HepG2 (cell line): ENCODE results near the gene MTA3. TPM values are rescaled to one million over a fixed set of nuclear protein-coding genes. Genes with fewer than 3 reads are reported as not detected.

Experiments used
- ATF5 ChIP-seq: sonication (generic); formaldehyde crosslinking; IDR thresholded peaks from 2 replicates; pipeline ENCODE4 v1.4.0; 2020; ENCODE audit warnings: mild to moderate bottlenecking, low read depth, missing genetic modification reagents
- CBX5 ChIP-seq: sonication (generic); formaldehyde crosslinking; IDR thresholded peaks from 2 replicates; pipeline ENCODE4 v1.4.0; 2020; ENCODE audit warnings: missing genetic modification reagents, borderline replicate concordance
- HDAC2 ChIP-seq: sonication (generic); formaldehyde crosslinking; IDR thresholded peaks from 2 replicates; pipeline ENCODE4 v1.4.0; 2020; ENCODE audit warnings: missing genetic modification reagents
- HNRNPLL ChIP-seq: fragments of 200-400 bp; formaldehyde crosslinking; IDR thresholded peaks from 2 replicates; pipeline ENCODE4 v1.6.1; 2017; ENCODE audit warnings: mild to moderate bottlenecking, low read depth, low read length; ENCODE audit not compliant: poor library complexity, severe bottlenecking
- HOMEZ ChIP-seq: IDR thresholded peaks from 2 replicates; pipeline ENCODE4 v1.6.1; 2016; ENCODE audit warnings: low read depth
- MTA1 ChIP-seq: sonication (generic); formaldehyde crosslinking; IDR thresholded peaks from 2 replicates; pipeline ENCODE4 v1.4.0; 2020; ENCODE audit warnings: missing genetic modification reagents, mild to moderate bottlenecking, borderline replicate concordance
- PHF8 ChIP-seq: sonication (generic); formaldehyde crosslinking; IDR thresholded peaks from 2 replicates; pipeline ENCODE4 v1.5.0; 2020; ENCODE audit warnings: missing genetic modification reagents
- THAP7 ChIP-seq: sonication (generic); formaldehyde crosslinking; IDR thresholded peaks from 2 replicates; pipeline ENCODE4 v1.8.1; 2023; ENCODE audit warnings: mild to moderate bottlenecking, missing genetic modification reagents
- TSC22D2 ChIP-seq: sonication (generic); formaldehyde crosslinking; IDR thresholded peaks from 2 replicates; pipeline ENCODE4 v1.5.1; 2020; ENCODE audit warnings: missing genetic modification reagents, mild to moderate bottlenecking, borderline replicate concordance
- ZFY ChIP-seq: sonication (generic); formaldehyde crosslinking; IDR thresholded peaks from 2 replicates; pipeline ENCODE4 v1.4.0; 2020; ENCODE audit warnings: missing genetic modification reagents
- ZKSCAN8 ChIP-seq: IDR thresholded peaks from 2 replicates; pipeline ENCODE4 v1.6.1; 2016; ENCODE audit warnings: borderline replicate concordance, missing genetic modification reagents, missing compliant biosample characterization
- ZNF598 ChIP-seq: sonication (generic); formaldehyde crosslinking; IDR thresholded peaks from 2 replicates; pipeline ENCODE4 v1.5.1; 2020; ENCODE audit warnings: mild to moderate bottlenecking, missing genetic modification reagents, borderline replicate concordance
- ZNF761 ChIP-seq: sonication (generic); formaldehyde crosslinking; conservative IDR thresholded peaks from 2 replicates; pipeline ENCODE4 v1.4.0; 2020; ENCODE audit warnings: mild to moderate bottlenecking, missing genetic modification reagents
- ZNF782 ChIP-seq: sonication (generic); formaldehyde crosslinking; IDR thresholded peaks from 2 replicates; pipeline ENCODE4 v1.4.0; 2020; ENCODE audit warnings: missing genetic modification reagents, mild to moderate bottlenecking, borderline replicate concordance
- ZNF816 ChIP-seq: sonication (generic); formaldehyde crosslinking; IDR thresholded peaks from 2 replicates; pipeline ENCODE4 v1.8.0; 2022; ENCODE audit warnings: missing genetic modification reagents, mild to moderate bottlenecking, borderline replicate concordance
- polyA plus RNA-seq, 8 experiments: library from polyadenylated mRNA; depleted of rRNA in 3 of 8; stranded (reverse) in 7 of 8; unstranded in 1 of 8; fragments of >200 nt; fragmentation: Illumina TruSeq in 4 of 8; extraction: Trizol in 4 of 8; gene quantifications; 2 replicates each; pipeline versions ENCODE4 v1.2.1 to v1.2.3, GENCODE V29; 2011 to 2016; ENCODE audit warnings: low read depth in 4 of 8, missing spikeins in 1 of 8, mixed read lengths in 1 of 8; ENCODE audit not compliant: insufficient read depth in 1 of 8
- total RNA-seq, 5 experiments: library from RNA; depleted of rRNA; stranded (reverse); fragments of >200 nt; fragmentation: Illumina TruSeq; extraction: Trizol; gene quantifications; 2 replicates each; pipeline ENCODE4 v1.2.3, GENCODE V29; 2016; ENCODE audit warnings: low read depth in 1 of 5
- TF ChIP-seq, protein P1 (sequence below): sonication (generic); formaldehyde crosslinking; IDR thresholded peaks from 2 replicates; pipeline ENCODE4 v1.5.1; 2020; ENCODE audit warnings: mild to moderate bottlenecking, missing genetic modification reagents
- TF ChIP-seq, protein P2 (sequence below): sonication (generic); formaldehyde crosslinking; IDR thresholded peaks from 2 replicates; pipeline ENCODE4 v1.8.0; 2022; ENCODE audit warnings: missing genetic modification reagents, mild to moderate bottlenecking, borderline replicate concordance
- TF ChIP-seq, protein P3 (sequence below): sonication (generic); formaldehyde crosslinking; IDR thresholded peaks from 2 replicates; pipeline ENCODE4 v1.8.1; 2023; ENCODE audit warnings: mild to moderate bottlenecking, missing genetic modification reagents

The MTA3 gene
- total and polyA plus RNA-seq, 2 of the 13 experiments (the other 11 are each of a cell fraction or from before 2014, with no cell fraction given), result 48.8 to 77.8 TPM

GRCh38 chr2:42794271-42795046, 226.0 kb downstream of the MTA3 start (continued):
- peak; percentile 68; the same call in 1 of the 2 replicates for TF ChIP-seq CBX5 (CRISPR knock-in tag)
- 0 out of 2 replicates have a peak, but pooled peaks have one; percentile 26 for TF ChIP-seq TSC22D2 (CRISPR knock-in tag)
- TF ChIP-seq THAP7 (CRISPR knock-in tag), result no peak
- TF ChIP-seq MTA1 (CRISPR knock-in tag), result no peak
- TF ChIP-seq ATF5 (CRISPR knock-in tag), result no peak
- peak; percentile 60; the same call in 1 of the 2 replicates for TF ChIP-seq ZNF598 (CRISPR knock-in tag)
- TF ChIP-seq HOMEZ (CRISPR knock-in tag), result peak; percentile 63; the same call in 1 of the 2 replicates
- 0 out of 2 replicates have a peak, but pooled peaks have one; percentile 20 for TF ChIP-seq ZNF782 (CRISPR knock-in tag)
- peak; percentile 58 for TF ChIP-seq ZFY (CRISPR knock-in tag)
- TF ChIP-seq, protein P1, sequence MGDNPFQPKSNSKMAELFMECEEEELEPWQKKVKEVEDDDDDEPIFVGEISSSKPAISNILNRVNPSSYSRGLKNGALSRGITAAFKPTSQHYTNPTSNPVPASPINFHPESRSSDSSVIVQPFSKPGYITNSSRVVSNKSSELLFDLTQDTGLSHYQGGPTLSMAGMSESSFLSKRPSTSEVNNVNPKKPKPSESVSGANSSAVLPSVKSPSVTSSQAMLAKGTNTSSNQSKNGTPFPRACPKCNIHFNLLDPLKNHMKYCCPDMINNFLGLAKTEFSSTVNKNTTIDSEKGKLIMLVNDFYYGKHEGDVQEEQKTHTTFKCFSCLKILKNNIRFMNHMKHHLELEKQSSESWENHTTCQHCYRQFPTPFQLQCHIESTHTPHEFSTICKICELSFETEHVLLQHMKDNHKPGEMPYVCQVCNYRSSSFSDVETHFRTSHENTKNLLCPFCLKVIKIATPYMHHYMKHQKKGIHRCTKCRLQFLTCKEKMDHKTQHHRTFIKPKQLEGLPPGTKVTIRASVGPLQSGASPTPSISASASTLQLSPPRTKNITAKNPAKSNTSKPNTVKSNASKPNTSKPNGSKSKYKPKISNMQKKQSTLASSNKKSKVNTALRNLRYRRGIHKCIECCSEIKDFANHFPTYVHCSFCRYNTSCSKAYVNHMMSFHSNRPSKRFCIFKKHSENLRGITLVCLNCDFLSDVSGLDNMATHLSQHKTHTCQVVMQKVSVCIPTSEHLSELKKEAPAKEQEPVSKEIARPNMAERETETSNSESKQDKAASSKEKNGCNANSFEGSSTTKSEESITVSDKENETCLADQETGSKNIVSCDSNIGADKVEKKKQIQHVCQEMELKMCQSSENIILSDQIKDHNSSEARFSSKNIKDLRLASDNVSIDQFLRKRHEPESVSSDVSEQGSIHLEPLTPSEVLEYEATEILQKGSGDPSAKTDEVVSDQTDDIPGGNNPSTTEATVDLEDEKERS (CRISPR knock-in tag), result 0 out of 2 replicates have a peak, but pooled peaks have one; percentile 25
- TF ChIP-seq HDAC2 (CRISPR knock-in tag), result 0 out of 2 replicates have a peak, but pooled peaks have one; percentile 10
- TF ChIP-seq ZKSCAN8 (CRISPR knock-in tag), result 0 out of 2 replicates have a peak, but pooled peaks have one; percentile 19
- TF ChIP-seq, protein P2, sequence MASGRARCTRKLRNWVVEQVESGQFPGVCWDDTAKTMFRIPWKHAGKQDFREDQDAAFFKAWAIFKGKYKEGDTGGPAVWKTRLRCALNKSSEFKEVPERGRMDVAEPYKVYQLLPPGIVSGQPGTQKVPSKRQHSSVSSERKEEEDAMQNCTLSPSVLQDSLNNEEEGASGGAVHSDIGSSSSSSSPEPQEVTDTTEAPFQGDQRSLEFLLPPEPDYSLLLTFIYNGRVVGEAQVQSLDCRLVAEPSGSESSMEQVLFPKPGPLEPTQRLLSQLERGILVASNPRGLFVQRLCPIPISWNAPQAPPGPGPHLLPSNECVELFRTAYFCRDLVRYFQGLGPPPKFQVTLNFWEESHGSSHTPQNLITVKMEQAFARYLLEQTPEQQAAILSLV (CRISPR knock-in tag), result 0 out of 2 replicates have a peak, but pooled peaks have one; percentile 49
- TF ChIP-seq ZNF761 (CRISPR knock-in tag), result peak; percentile 83; the same call in 1 of the 2 replicates
- peak; percentile 53; the same call in 1 of the 2 replicates for TF ChIP-seq ZNF816
- TF ChIP-seq PHF8 (CRISPR knock-in tag), result 0 out of 2 replicates have a peak, but pooled peaks have one; percentile 25
- TF ChIP-seq HNRNPLL, result no peak
- TF ChIP-seq, protein P3, sequence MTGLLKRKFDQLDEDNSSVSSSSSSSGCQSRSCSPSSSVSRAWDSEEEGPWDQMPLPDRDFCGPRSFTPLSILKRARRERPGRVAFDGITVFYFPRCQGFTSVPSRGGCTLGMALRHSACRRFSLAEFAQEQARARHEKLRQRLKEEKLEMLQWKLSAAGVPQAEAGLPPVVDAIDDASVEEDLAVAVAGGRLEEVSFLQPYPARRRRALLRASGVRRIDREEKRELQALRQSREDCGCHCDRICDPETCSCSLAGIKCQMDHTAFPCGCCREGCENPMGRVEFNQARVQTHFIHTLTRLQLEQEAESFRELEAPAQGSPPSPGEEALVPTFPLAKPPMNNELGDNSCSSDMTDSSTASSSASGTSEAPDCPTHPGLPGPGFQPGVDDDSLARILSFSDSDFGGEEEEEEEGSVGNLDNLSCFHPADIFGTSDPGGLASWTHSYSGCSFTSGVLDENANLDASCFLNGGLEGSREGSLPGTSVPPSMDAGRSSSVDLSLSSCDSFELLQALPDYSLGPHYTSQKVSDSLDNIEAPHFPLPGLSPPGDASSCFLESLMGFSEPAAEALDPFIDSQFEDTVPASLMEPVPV (CRISPR knock-in tag), result peak; percentile 30; the same call in 1 of the 2 replicates
